ENCODE data around the gene THPO. TPM values are rescaled to one million over a fixed set of nuclear protein-coding genes. Genes with fewer than 3 reads are reported as not detected.

Gene THPO
- total RNA-seq, 1 donor from 2014 or later, result not detected

DNA sequence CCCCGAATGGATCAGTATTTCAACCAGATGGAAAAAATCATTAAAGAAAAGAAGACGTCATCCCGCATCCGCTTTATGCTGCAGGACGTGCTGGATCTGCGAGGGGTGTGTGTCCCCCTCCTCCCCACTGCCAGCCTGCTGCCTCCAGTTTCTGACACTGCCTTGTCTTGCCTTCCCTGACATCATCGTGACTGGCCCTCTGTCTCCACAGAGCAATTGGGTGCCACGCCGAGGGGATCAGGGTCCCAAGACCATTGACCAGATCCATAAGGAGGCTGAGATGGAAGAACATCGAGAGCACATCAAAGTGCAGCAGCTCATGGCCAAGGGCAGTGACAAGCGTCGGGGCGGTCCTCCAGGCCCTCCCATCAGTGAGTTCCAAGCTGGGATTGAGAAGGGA is 52.7 kb downstream of the THPO start:
- TF ChIP-seq, protein P1, sequence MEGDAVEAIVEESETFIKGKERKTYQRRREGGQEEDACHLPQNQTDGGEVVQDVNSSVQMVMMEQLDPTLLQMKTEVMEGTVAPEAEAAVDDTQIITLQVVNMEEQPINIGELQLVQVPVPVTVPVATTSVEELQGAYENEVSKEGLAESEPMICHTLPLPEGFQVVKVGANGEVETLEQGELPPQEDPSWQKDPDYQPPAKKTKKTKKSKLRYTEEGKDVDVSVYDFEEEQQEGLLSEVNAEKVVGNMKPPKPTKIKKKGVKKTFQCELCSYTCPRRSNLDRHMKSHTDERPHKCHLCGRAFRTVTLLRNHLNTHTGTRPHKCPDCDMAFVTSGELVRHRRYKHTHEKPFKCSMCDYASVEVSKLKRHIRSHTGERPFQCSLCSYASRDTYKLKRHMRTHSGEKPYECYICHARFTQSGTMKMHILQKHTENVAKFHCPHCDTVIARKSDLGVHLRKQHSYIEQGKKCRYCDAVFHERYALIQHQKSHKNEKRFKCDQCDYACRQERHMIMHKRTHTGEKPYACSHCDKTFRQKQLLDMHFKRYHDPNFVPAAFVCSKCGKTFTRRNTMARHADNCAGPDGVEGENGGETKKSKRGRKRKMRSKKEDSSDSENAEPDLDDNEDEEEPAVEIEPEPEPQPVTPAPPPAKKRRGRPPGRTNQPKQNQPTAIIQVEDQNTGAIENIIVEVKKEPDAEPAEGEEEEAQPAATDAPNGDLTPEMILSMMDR (IDR thresholded peaks at IDR 0.05; ENCODE audit: insufficient read depth, low read length, severe bottlenecking), result no peak
- no peak overlapping the region for H3K4me3 ChIP-seq (ENCODE audit: low read depth, low read length)
- FAIRE-seq (no peak), DNase-seq (ENCODE audit: low read depth) (no peak)
- H3K36me3 ChIP-seq (ENCODE audit: control insufficient read depth, insufficient read depth, low read length), result peaks cover 79% of the 10 kb centered on the region
- no peaks in the 10 kb centered on the region for H3K27me3 ChIP-seq (ENCODE audit: control insufficient read depth, insufficient read depth, low read length)

DNA sequence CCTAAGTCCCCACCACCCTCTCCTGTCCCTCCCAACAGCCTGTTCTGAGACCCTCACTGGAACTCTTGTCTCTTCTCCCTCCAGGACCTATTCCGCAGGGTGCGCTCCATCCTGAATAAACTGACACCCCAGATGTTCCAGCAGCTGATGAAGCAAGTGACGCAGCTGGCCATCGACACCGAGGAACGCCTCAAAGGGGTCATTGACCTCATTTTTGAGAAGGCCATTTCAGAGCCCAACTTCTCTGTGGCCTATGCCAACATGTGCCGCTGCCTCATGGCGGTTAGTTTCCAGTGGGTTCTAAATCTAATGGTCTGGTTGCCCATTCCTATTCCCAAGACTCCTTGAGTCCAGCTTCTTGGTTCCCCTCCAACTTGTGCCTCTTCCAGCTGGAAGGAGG is 54.3 kb downstream of the THPO start:
- DNase-seq (ENCODE audit: low read depth), result no peak
- TF ChIP-seq, protein P1 (IDR thresholded peaks at IDR 0.05; ENCODE audit: insufficient read depth, low read length, severe bottlenecking), result no peak
- Histone ChIP-seq H3K36me3 (ENCODE audit: control insufficient read depth, insufficient read depth, low read length) (peaks cover 74% of the 10 kb centered on the region), H3K4me3 (ENCODE audit: low read depth, low read length) (no peak overlapping the region), H3K27me3 (ENCODE audit: control insufficient read depth, insufficient read depth, low read length) (no peaks in the 10 kb centered on the region)
- FAIRE-seq, result no peak

DNA sequence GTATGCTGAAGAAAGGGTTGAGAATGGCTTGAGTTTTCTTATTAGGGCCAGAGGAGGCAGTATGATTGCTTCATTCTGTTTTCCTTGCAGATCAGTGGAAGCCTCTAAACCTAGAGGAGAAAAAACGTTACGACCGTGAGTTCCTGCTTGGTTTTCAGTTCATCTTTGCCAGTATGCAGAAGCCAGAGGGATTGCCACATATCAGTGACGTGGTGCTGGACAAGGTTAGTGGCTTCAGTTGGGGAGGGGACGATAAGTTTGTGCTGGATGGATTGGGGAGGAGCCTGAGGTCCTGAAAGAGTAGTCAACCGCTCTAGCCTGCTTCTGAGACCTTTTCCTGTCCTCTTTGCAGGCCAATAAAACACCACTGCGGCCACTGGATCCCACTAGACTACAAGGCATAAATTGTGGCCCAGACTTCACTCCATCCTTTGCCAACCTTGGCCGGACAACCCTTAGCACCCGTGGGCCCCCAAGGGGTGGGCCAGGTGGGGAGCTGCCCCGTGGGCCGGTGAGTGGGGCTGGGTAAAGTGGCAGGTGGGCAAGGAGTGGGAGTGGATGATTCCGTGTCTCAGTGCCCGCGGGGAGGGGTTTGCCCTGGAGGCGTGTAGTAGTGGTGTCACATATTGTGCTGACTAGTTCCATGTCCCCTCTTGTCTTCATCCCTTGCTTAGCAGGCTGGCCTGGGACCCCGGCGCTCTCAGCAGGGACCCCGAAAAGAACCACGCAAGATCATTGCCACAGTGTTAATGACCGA is 55.1 kb downstream of the THPO start:
- H3K36me3 ChIP-seq (ENCODE audit: control insufficient read depth, insufficient read depth, low read length), result peaks cover 70% of the 10 kb centered on the region
- DNase-seq (ENCODE audit: low read depth) (no peak), FAIRE-seq (no peak)
- H3K4me3 ChIP-seq (ENCODE audit: low read depth, low read length), result no peak overlapping the region
- H3K27me3 ChIP-seq (ENCODE audit: control insufficient read depth, insufficient read depth, low read length), result no peaks in the 10 kb centered on the region
- TF ChIP-seq, protein P1 (IDR thresholded peaks at IDR 0.05; ENCODE audit: insufficient read depth, low read length, severe bottlenecking), result no peak

Other genes starting within 250 kb of the THPO start
- gene EIF2B5, start 242.8 kb downstream of the THPO start, total RNA-seq, result 42.1 and 46.1 TPM in 2 replicates
- 22.6 and 30.2 TPM in 2 replicates for gene DVL3, start 222.8 kb downstream of the THPO start, total RNA-seq
- 262 and 275 TPM in 2 replicates for gene AP2M1, start 203.4 kb downstream of the THPO start, total RNA-seq
- 40.0 and 54.2 TPM in 2 replicates for gene ABCF3, start 192.0 kb downstream of the THPO start, total RNA-seq
- gene VWA5B2, start 148.6 kb downstream of the THPO start, total RNA-seq, result not detected in 2 replicates
- 21.6 and 36.9 TPM in 2 replicates for gene ALG3, start 129.2 kb downstream of the THPO start, total RNA-seq
- 10.1 and 14.0 TPM in 2 replicates for gene EEF1AKMT4, start 128.5 kb downstream of the THPO start, total RNA-seq
- not detected in 2 replicates for gene CAMK2N2, start 116.7 kb downstream of the THPO start, total RNA-seq
- not detected in 2 replicates for gene ECE2, start 102.2 kb downstream of the THPO start, total RNA-seq
- gene PSMD2, start 79.0 kb downstream of the THPO start, total RNA-seq, result 507 and 526 TPM in 2 replicates
- gene EIF4G1, start 63.6 kb downstream of the THPO start, total RNA-seq, result 244 and 339 TPM in 2 replicates
- 18.2 and 25.5 TPM in 2 replicates for gene FAM131A, start 40.6 kb downstream of the THPO start, total RNA-seq
- 2.0 and 2.1 TPM in 2 replicates for gene CLCN2, start 16.6 kb downstream of the THPO start, total RNA-seq
- 48.4 and 112 TPM in 2 replicates for gene POLR2H, start 16.5 kb downstream of the THPO start, total RNA-seq
- gene CHRD, start 1.8 kb upstream of the THPO start, total RNA-seq, result not detected in 2 replicates
- gene EPHB3, start 183.6 kb upstream of the THPO start, total RNA-seq, result 9.2 and 16.8 TPM in 2 replicates

Data from bronchial epithelial cell (primary cell).